ENCODE data around the gene ARHGEF40.

Gene ARHGEF40

GRCh38 chr14:21118933-21119332, 48.8 kb downstream of the ARHGEF40 start:
- H3K27me3 ChIP-seq (ENCODE audit: low read length), result no peaks in the 10 kb centered on the region; the same call in 1 of the 2 replicates
- no peaks in the 10 kb centered on the region for H3K9me3 ChIP-seq (ENCODE audit: insufficient read depth, low read length)
- TF ChIP-seq CTCF (IDR thresholded peaks at IDR 0.05; ENCODE audit: insufficient read depth, low read length, poor library complexity, severe bottlenecking), result no peak
- no peak for TF ChIP-seq EZH2phosphoT487 (conservative IDR thresholded peaks at IDR 0.05; ENCODE audit: low read length)
- no peak overlapping the region for H3K27ac ChIP-seq (ENCODE audit: low read depth, low read length)
- no peaks in the 10 kb centered on the region for H3K9me2 ChIP-seq (replicated peaks; ENCODE audit: insufficient read depth, low read length)
- no peak overlapping the region for H2AFZ ChIP-seq (ENCODE audit: low read depth, low read length, severe bottlenecking)
- H3K4me3 ChIP-seq (ENCODE audit: insufficient read depth, low read length, poor library complexity, severe bottlenecking), result no peak overlapping the region
- H3K4me2 ChIP-seq (ENCODE audit: low read depth, low read length, poor library complexity, severe bottlenecking), result no peak overlapping the region
- no peaks in the 10 kb centered on the region for H3K36me3 ChIP-seq (ENCODE audit: low read length)
- H4K20me1 ChIP-seq (ENCODE audit: low read depth, low read length), result no peaks in the 10 kb centered on the region
- no peaks in the 10 kb centered on the region for H3K79me2 ChIP-seq (ENCODE audit: insufficient read depth, low read length)
- H3F3A ChIP-seq (ENCODE audit: insufficient read depth), result no peaks in the 10 kb centered on the region
- H3K9ac ChIP-seq (ENCODE audit: low read length), result no peak overlapping the region

GRCh38 chr14:21120686-21121085, 50.6 kb downstream of the ARHGEF40 start:
- no peaks in the 10 kb centered on the region; the same call in 1 of the 2 replicates for H3K27me3 ChIP-seq (ENCODE audit: low read length)
- no peaks in the 10 kb centered on the region for H3K36me3 ChIP-seq (ENCODE audit: low read length)
- no peaks in the 10 kb centered on the region for H3K9me3 ChIP-seq (ENCODE audit: insufficient read depth, low read length)
- H3F3A ChIP-seq (ENCODE audit: insufficient read depth), result no peaks in the 10 kb centered on the region
- no peak overlapping the region for H2AFZ ChIP-seq (ENCODE audit: low read depth, low read length, severe bottlenecking)
- no peak overlapping the region for H3K4me2 ChIP-seq (ENCODE audit: low read depth, low read length, poor library complexity, severe bottlenecking)
- H3K9ac ChIP-seq (ENCODE audit: low read length), result no peak overlapping the region
- H3K9me2 ChIP-seq (replicated peaks; ENCODE audit: insufficient read depth, low read length), result no peaks in the 10 kb centered on the region
- H3K27ac ChIP-seq (ENCODE audit: low read depth, low read length), result no peak overlapping the region
- H4K20me1 ChIP-seq (ENCODE audit: low read depth, low read length), result no peaks in the 10 kb centered on the region
- H3K79me2 ChIP-seq (ENCODE audit: insufficient read depth, low read length), result no peaks in the 10 kb centered on the region
- no peak overlapping the region for H3K4me3 ChIP-seq (ENCODE audit: insufficient read depth, low read length, poor library complexity, severe bottlenecking)
- TF ChIP-seq CTCF (IDR thresholded peaks at IDR 0.05; ENCODE audit: insufficient read depth, low read length, poor library complexity, severe bottlenecking), result no peak
- TF ChIP-seq EZH2phosphoT487 (conservative IDR thresholded peaks at IDR 0.05; ENCODE audit: low read length), result no peak

- Histone ChIP-seq H3K9me2 (replicated peaks; ENCODE audit: insufficient read depth, low read length) (no peaks in the 10 kb centered on the region), H3F3A (ENCODE audit: insufficient read depth) (no peaks in the 10 kb centered on the region), H4K20me1 (ENCODE audit: low read depth, low read length) (no peaks in the 10 kb centered on the region), H3K9me3 (ENCODE audit: insufficient read depth, low read length) (no peaks in the 10 kb centered on the region), H2AFZ (ENCODE audit: low read depth, low read length, severe bottlenecking) (no peak overlapping the region), H3K4me3 (ENCODE audit: insufficient read depth, low read length, poor library complexity, severe bottlenecking) (no peak overlapping the region), H3K4me2 (ENCODE audit: low read depth, low read length, poor library complexity, severe bottlenecking) (no peak overlapping the region), H3K9ac (ENCODE audit: low read length) (no peak overlapping the region), H3K27me3 (ENCODE audit: low read length) (no peaks in the 10 kb centered on the region; the same call in 1 of the 2 replicates), H3K79me2 (ENCODE audit: insufficient read depth, low read length) (no peaks in the 10 kb centered on the region), H3K36me3 (ENCODE audit: low read length) (no peaks in the 10 kb centered on the region), H3K27ac (ENCODE audit: low read depth, low read length) (no peak overlapping the region)
- TF ChIP-seq CTCF (IDR thresholded peaks at IDR 0.05; ENCODE audit: insufficient read depth, low read length, poor library complexity, severe bottlenecking), result no peak
- no peak for TF ChIP-seq EZH2phosphoT487 (conservative IDR thresholded peaks at IDR 0.05; ENCODE audit: low read length)
Observed at GRCh38 chr14:21121122-21121521, 51.0 kb downstream of the ARHGEF40 start.
